Endothelial cell of umbilical vein (primary cell): ENCODE results near the gene USP8. TPM values are rescaled to one million over a fixed set of nuclear protein-coding genes. Genes with fewer than 3 reads are reported as not detected.

Experiments used
- BruUV-seq: library from RNA; stranded (reverse); fragments of 400-500 nt; replicated peaks from 2 replicates; lab custom pipeline; 2021; lab: Mats Ljungman, UMichigan
- CTCF ChIA-PET: fragments of 300-600, 350-600 bp; sonication (Branson Sonifier 250); formaldehyde crosslinking; loops from one replicate; lab custom pipeline; 2021; ENCODE audit warnings: antibody characterized with exemption, inconsistent platforms; lab: Charles Lee
- POLR2A ChIA-PET: fragments of 300-600, 350-600 bp; sonication (Branson Sonifier 250); formaldehyde crosslinking; loops from one replicate; lab custom pipeline; 2021; ENCODE audit warnings: antibody characterized with exemption, inconsistent platforms; lab: Charles Lee
- DNase-seq: peaks from one replicate; pipeline ENCODE4 v3.0.0-alpha.2; 2011; ENCODE audit warnings: low read depth, low spot score
- FAIRE-seq: peaks from 2 replicates; lab custom pipeline; 2011; peaks lifted over from hg19 to GRCh38; lab: Jason Lieb, UNC
- H2AFZ ChIP-seq: 2 replicates; pipeline ENCODE4 v1.6.0; 2012; ENCODE audit warnings: low read depth, low read length, control low read depth, inconsistent platforms
- H3K27ac ChIP-seq: 2 replicates; pipeline ENCODE4 v1.5.1; 2011; ENCODE audit warnings: low read depth, mild to moderate bottlenecking, control low read depth, low read length, moderate library complexity; ENCODE audit not compliant: insufficient read depth
- H3K27me3 ChIP-seq, 2 experiments: 2 replicates each; pipeline versions ENCODE4 v1.6.0 to v1.6.1; 2011; ENCODE audit warnings: low read length in 2 of 2, mixed read lengths in 1 of 2; ENCODE audit not compliant: control insufficient read depth in 2 of 2, insufficient read depth in 2 of 2
- H3K36me3 ChIP-seq, 2 experiments: 2 replicates in 1 of 2; 3 replicates in 1 of 2; pipeline ENCODE4 v1.5.1; 2011; ENCODE audit warnings: low read length in 2 of 2, mild to moderate bottlenecking in 1 of 2, moderate library complexity in 1 of 2; ENCODE audit not compliant: control insufficient read depth in 2 of 2, insufficient read depth in 2 of 2; ENCODE audit errors: extremely low read depth in 1 of 2
- H3K4me1 ChIP-seq: 3 replicates; pipeline ENCODE4 v1.5.1; 2011; ENCODE audit warnings: mild to moderate bottlenecking, low read length; ENCODE audit not compliant: control insufficient read depth, insufficient read depth; ENCODE audit errors: extremely low read depth
- H3K4me2 ChIP-seq: 2 replicates; pipeline ENCODE4 v1.6.1; 2011; ENCODE audit warnings: low read length, control low read depth, mixed read lengths; ENCODE audit not compliant: insufficient read depth
- H3K4me3 ChIP-seq, 3 experiments: fragments of 200-600 bp in 1 of 3; sonication (generic), shearing (Covaris generic) in 1 of 3; replicated peaks in 1 of 3; 2 replicates each; pipeline ENCODE4 v1.5.1; 2011 to 2016; ENCODE audit warnings: control low read depth in 3 of 3, low read length in 3 of 3, mild to moderate bottlenecking in 2 of 3, inconsistent platforms in 1 of 3, low read depth in 1 of 3, moderate library complexity in 1 of 3; ENCODE audit not compliant: insufficient read depth in 1 of 3
- H3K79me2 ChIP-seq: 2 replicates; pipeline ENCODE4 v1.6.0; 2012; ENCODE audit warnings: low read length, inconsistent platforms; ENCODE audit not compliant: control insufficient read depth, insufficient read depth
- H3K9ac ChIP-seq: replicated peaks from 2 replicates; pipeline ENCODE3; 2011; ENCODE audit warnings: low read length, control low read depth; ENCODE audit not compliant: insufficient read depth; ENCODE audit errors: extremely low read depth
- H3K9me1 ChIP-seq: replicated peaks from 3 replicates; pipeline ENCODE4 v1.6.0; 2011; ENCODE audit warnings: mild to moderate bottlenecking, low read length; ENCODE audit not compliant: control insufficient read depth, insufficient read depth; ENCODE audit errors: extremely low read depth
- H3K9me3 ChIP-seq: replicated peaks from 2 replicates; pipeline ENCODE4 v1.5.1; 2012; ENCODE audit warnings: low read length, inconsistent platforms; ENCODE audit not compliant: control insufficient read depth, insufficient read depth
- H4K20me1 ChIP-seq: replicated peaks from 2 replicates; pipeline ENCODE3; 2011; ENCODE audit warnings: mild to moderate bottlenecking, low read length; ENCODE audit not compliant: control insufficient read depth, insufficient read depth; ENCODE audit errors: extremely low read depth
- EZH2 ChIP-seq: IDR thresholded peaks from 2 replicates; pipeline ENCODE4 v1.6.1; 2012; ENCODE audit warnings: borderline replicate concordance, low read depth, mild to moderate bottlenecking, moderate library complexity, low read length, inconsistent platforms; ENCODE audit not compliant: severe bottlenecking
- FOS ChIP-seq: IDR thresholded peaks from 2 replicates; pipeline ENCODE4 v1.6.1; 2011; ENCODE audit warnings: mild to moderate bottlenecking, low read length, moderate library complexity, borderline replicate concordance; ENCODE audit not compliant: insufficient read depth
- GATA2 ChIP-seq: IDR thresholded peaks from 2 replicates; pipeline ENCODE4 v1.7.0; 2011; ENCODE audit warnings: low read depth, mild to moderate bottlenecking, moderate library complexity, mixed read lengths, low read length; ENCODE audit not compliant: insufficient read length, insufficient read depth
- JUN ChIP-seq: IDR thresholded peaks from 2 replicates; pipeline ENCODE4 v1.6.1; 2011; ENCODE audit warnings: borderline replicate concordance, low read depth; ENCODE audit not compliant: insufficient read length, insufficient read depth
- MYC ChIP-seq: IDR thresholded peaks from one replicate; pipeline ENCODE4 v1.6.1; 2011; ENCODE audit warnings: mild to moderate bottlenecking, low read depth, low read length
- POLR2A ChIP-seq: IDR thresholded peaks from 2 replicates; pipeline ENCODE4 v1.6.1; 2012; ENCODE audit warnings: low read depth, mild to moderate bottlenecking, control low read depth, low read length
- POLR2AphosphoS5 ChIP-seq: IDR thresholded peaks from 2 replicates; pipeline ENCODE4 v1.6.1; 2012; ENCODE audit warnings: low read depth, mild to moderate bottlenecking, control low read depth, low read length, moderate library complexity; ENCODE audit not compliant: insufficient read depth
- dilution Hi-C: fragments of 300-500 bp; cut with MboI; formaldehyde crosslinking; loops from one replicate; pipeline ENCODE4 v1.15.0; 2019; ENCODE audit warnings: low sequenced_read_pairs; ENCODE audit not compliant: extremely low pct_ligation_motif_present
- intact Hi-C: fragments of 100-400 bp; cut with micrococcal nuclease; formaldehyde crosslinking; loops from one replicate; pipeline ENCODE4 v1.10.0; 2022
- polyA plus RNA-seq, 4 experiments: library from polyadenylated mRNA; depleted of rRNA in 3 of 4; stranded (reverse) in 3 of 4; unstranded in 1 of 4; fragments of >200 nt; gene quantifications; 2 replicates each; pipeline versions ENCODE4 v1.2.1 to v1.2.3, GENCODE V29; 2011 to 2012; ENCODE audit warnings: missing spikeins in 1 of 4
- total RNA-seq: library from RNA; stranded (reverse); gene quantifications from 2 replicates; pipeline ENCODE4 v1.2.3, GENCODE V29; 2021
- TF ChIP-seq, protein P1 (sequence below): IDR thresholded peaks from 2 replicates; pipeline ENCODE4 v1.6.1; 2011; ENCODE audit not compliant: insufficient read depth, insufficient read length
- TF ChIP-seq, protein P2 (sequence below), 2 donors: IDR thresholded peaks; 1 replicate in 1 of 2; 2 replicates in 1 of 2; pipeline ENCODE4 v1.5.1; 2011; ENCODE audit warnings: low read length in 2 of 2, mild to moderate bottlenecking in 2 of 2, moderate library complexity in 2 of 2, control low read depth in 1 of 2, inconsistent platforms in 1 of 2, low read depth in 1 of 2; ENCODE audit not compliant: insufficient read depth in 1 of 2; ENCODE audit errors: extremely low read depth in 1 of 2

Gene USP8
- total and polyA plus RNA-seq, 2 donors (not counting 3 experiments of a cell fraction or from before 2014, with no cell fraction given), result 19.0 to 44.8 TPM

DNA sequence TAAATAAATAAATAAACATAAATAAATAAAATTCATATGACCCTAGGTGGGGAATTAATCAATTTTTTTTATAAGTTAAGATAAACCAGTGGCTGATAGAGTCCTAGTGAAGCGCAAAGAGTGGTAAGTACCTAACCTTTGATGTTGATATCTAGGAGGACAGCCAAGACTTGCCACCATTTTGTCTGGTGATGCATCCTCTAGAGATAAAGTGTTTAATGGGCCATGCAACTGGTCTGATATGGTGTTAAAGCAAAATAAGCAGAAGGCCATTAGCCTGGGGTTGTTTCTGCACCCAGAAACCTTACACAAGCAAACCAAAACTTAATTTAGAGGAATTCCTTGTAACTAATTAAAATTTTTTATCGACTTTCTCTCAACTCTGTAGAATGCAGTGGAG, 9.6 kb upstream of the USP8 start:
- Histone ChIP-seq H3K27me3 (peaks cover 0 to 6% of the 10 kb centered on the region in 2 experiments), H4K20me1 (no peaks in the 10 kb centered on the region), H3K9me3 (no peaks in the 10 kb centered on the region), H3K4me3 (no peak overlapping the region), H3K79me2 (no peaks in the 10 kb centered on the region), H3K4me2 (no peak overlapping the region), H3K4me1 (no peaks in the 10 kb centered on the region), H3K9me1 (no peaks in the 10 kb centered on the region), H3K9ac (no peak overlapping the region), H3K27ac (no peak overlapping the region), H2AFZ (no peak overlapping the region), H3K36me3 (no peaks in the 10 kb centered on the region)
- DNase-seq (no peak), FAIRE-seq (no peak)
- TF ChIP-seq EZH2, result no peak
- no peak for TF ChIP-seq GATA2
- TF ChIP-seq, protein P1, sequence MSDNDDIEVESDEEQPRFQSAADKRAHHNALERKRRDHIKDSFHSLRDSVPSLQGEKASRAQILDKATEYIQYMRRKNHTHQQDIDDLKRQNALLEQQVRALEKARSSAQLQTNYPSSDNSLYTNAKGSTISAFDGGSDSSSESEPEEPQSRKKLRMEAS, result no peak
- TF ChIP-seq, protein P2, sequence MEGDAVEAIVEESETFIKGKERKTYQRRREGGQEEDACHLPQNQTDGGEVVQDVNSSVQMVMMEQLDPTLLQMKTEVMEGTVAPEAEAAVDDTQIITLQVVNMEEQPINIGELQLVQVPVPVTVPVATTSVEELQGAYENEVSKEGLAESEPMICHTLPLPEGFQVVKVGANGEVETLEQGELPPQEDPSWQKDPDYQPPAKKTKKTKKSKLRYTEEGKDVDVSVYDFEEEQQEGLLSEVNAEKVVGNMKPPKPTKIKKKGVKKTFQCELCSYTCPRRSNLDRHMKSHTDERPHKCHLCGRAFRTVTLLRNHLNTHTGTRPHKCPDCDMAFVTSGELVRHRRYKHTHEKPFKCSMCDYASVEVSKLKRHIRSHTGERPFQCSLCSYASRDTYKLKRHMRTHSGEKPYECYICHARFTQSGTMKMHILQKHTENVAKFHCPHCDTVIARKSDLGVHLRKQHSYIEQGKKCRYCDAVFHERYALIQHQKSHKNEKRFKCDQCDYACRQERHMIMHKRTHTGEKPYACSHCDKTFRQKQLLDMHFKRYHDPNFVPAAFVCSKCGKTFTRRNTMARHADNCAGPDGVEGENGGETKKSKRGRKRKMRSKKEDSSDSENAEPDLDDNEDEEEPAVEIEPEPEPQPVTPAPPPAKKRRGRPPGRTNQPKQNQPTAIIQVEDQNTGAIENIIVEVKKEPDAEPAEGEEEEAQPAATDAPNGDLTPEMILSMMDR (IDR thresholded peaks at IDR 0.05; ENCODE audit: extremely low read depth in 1 of 2, insufficient read depth in 1 of 2, low read depth in 1 of 2, low read length in 2 of 2), result no peak
- TF ChIP-seq POLR2AphosphoS5, result no peak
- TF ChIP-seq JUN, result no peak
- TF ChIP-seq FOS, result no peak
- no peak for TF ChIP-seq MYC
- no peak for TF ChIP-seq POLR2A
- intact Hi-C loops (no loop called here), dilution Hi-C loops (no loop called here)
- ChIA-PET CTCF (interaction anchor here (1.2 kb wide), 1 partner anchor 33 kb away, joined by 3 read pairs; no protein-coding TSS in a partner anchor), POLR2A (no interaction called here)
- no TSS peak for BruUV-seq
